Activated effector memory CD4-positive, alpha-beta T cell treated with Interleukin-2 at 50 U/mL for 16 hours (primary cell): ENCODE data around the gene ABLIM2.

Experiments
- DNase-seq: peaks from one replicate; pipeline ENCODE4 v3.0.0-alpha.2; 2020

ABLIM2 gene

DNA sequence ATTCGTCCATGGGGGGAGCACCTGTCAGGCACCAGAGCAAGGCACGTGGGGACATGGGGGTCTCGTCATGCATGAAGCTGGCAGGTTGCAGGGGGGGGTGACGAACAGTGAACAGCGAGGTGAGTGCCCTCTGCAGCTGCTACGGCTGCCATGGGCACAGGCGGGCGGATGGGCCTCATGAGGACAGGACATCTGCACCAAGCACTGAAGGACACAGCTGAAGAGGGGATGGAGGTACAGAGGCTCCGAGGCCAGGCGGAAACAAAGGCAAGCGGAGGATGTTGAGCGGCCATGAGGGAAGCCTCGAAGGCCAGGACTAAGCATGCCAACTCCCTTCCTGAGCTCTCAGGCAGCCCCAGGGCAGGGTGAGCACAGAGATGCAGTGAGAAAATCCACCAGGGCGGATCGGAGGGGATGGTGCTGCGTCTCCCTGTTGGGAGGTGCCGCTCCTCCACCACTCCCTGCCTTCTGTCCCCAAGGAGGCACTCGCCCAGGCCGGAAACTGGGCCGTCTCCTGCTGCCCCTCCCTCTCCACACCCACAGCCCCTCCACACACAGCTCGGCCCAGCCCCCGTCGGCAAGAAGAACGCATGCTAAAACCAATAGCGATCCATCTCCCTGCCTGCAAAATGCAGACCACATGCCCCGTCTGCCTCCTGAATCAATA is 24.6 kb downstream of the ABLIM2 start:
- DNase-seq, result no peak

DNA sequence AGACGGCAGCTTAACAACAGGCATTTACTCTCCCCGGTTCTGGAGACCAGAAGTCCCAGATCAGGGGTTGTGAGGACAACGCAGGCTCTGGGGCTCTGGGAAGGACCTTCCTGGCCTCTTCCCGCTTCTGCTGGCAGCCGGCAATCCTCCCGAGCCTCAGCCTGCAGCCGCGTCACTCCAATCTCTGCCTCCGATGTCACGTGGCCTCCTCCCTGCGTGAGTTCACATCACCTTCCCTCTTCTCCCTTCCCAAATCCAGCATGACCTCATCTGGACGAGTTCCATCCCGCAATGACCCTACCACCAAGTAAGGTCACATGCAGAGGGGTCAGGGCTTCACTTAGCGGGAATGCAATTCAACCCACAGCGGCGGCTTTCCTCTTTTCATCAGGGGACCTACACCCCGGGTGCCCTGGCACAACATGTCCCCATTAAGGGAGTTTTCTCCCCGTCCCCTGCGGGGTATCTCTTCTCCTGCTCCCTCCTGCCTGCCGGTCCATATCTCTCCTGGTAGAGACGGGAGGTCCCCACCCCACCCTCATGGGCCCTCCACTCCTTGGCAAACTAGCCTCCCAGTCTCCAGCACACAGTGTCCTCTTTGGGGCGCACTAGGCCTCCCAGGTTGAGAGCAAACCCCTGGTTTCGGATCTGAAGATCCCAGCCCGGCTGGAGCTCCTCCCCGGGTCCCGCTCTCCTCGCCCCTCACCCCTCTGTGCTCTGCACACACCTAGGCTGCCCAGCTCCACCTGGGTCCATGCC is 25.5 kb downstream of the ABLIM2 start:
- no peak for DNase-seq

DNA sequence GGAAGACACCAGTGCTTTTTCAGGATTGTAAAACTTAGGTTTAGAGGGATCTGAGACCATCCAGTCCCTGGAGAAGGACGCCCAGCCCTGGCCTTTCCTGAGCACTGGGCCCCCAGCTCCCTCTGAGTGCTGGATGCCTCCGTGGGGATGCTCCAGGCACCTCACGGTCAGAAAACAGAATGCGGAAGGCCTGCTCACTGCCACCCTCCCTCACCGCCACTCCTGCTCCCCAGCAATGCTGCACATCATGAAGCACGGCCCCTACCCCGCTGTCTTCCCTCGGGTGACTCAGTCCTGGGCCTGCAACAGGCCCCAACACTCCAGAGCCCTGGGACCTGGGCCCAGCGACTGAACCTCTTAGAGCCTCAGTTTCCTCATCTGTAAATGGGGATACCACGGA is 26.2 kb downstream of the ABLIM2 start:
- no peak for DNase-seq

DNA sequence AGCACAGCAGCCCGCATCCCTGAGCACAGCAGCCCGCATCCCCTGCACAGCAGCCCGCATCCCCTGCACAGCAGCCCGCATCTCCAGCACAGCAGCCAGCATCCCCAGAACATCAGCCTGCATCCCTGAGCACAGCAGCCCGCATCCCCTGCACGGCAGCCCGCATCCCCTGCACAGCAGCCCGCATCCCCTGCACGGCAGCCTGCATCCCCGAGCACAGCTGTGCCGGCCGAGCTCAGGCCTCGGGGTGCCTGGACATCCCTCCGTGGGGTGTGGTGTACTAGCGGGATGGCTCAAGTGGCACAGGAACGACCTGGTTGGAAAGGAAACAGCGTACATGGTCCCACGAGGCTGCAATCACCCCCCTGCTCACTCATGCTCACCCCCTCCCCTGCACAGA is 26.8 kb downstream of the ABLIM2 start:
- DNase-seq, result no peak

DNA sequence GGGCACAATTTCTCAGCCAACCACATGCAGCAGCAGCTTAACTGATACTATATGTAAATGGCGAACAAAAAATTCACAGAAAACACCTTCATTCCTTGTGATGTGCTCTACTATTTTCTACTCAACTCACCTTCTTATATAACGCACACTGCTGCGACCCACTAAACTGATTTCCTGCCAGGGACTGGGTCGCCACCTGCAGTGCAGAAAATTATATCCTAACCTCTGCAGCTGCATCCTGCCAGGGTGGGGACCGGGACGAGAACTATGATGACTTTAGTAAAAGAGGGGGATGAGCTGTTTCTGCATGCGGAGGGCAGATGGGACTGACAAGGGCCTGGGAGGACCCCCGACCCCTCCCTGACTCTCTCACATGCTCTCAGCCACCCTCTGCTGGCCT is 27.4 kb downstream of the ABLIM2 start:
- DNase-seq, result no peak

DNA sequence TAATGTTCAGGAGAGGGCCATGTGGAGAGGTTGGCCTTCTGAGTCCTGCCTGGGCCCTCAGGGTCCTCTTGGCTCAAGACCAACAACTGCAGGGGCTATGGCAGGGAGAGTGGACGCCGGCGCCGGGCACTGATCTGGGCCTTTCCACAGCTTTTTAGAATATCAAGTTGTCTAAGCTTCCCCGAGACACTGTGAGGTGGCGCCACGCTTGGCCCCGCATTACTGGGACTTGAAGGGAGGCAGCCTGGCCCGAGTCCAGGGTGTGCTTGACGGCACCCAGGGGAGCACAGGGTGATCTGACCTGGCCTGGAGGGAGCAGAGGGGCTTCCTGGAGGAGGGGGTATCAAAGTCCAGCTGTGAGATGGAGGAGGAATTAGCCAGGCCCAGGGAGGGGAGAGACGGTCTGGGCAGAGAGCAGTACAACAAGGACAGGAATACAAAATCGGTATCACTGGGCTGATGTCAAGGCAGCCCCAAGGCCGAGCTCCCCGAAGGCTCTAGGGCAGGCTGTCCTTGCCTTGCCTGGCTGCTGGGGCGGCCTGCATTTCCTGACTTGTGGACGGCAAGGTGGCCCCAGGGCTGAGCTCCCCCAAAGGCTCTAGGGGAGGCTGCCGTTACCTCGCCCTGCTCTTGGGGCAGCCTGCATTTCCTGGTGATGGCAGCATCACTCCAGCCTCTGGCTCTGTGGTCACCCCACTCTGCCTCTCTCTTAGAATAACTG is 28.1 kb downstream of the ABLIM2 start:
- DNase-seq, result no peak

DNA sequence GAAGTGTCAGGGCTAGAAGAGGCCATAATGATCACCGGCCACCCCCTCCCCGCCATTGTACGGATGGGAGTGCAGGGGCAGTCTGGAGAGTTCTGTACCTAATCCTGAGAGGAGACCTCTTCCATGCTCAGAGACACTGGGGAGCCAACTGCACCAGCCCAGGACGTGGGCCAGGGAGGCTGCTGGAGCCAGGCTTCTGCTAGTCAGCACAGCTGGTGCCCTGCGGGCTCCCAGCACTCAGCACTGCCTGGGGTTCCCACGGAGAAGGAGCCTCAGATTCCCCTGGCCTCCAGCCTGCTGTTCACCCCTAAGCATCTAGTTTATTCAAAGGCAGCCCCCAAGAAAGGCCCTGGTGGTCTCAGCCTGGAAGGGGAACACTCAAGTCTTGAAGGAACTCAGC is 28.8 kb downstream of the ABLIM2 start:
- no peak for DNase-seq

DNA sequence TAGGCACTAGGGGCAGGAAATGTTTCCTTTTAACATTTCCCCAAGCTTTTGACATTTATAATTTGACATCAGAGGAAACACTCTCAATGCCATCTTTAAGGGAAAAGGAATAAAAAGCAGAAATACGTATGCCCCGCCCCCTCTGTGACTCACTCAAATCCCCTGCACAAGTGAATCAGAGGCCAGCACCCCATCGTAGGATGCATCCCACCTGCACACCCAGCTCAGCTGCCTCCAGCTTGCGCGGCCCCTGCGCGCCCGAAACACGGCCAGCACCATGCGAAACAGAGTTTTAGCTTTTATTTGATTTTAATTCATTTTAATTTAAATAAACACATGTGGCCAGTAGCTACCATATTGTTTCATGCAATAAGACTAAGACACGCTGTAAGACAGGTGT is 29.5 kb downstream of the ABLIM2 start:
- no peak for DNase-seq

DNA sequence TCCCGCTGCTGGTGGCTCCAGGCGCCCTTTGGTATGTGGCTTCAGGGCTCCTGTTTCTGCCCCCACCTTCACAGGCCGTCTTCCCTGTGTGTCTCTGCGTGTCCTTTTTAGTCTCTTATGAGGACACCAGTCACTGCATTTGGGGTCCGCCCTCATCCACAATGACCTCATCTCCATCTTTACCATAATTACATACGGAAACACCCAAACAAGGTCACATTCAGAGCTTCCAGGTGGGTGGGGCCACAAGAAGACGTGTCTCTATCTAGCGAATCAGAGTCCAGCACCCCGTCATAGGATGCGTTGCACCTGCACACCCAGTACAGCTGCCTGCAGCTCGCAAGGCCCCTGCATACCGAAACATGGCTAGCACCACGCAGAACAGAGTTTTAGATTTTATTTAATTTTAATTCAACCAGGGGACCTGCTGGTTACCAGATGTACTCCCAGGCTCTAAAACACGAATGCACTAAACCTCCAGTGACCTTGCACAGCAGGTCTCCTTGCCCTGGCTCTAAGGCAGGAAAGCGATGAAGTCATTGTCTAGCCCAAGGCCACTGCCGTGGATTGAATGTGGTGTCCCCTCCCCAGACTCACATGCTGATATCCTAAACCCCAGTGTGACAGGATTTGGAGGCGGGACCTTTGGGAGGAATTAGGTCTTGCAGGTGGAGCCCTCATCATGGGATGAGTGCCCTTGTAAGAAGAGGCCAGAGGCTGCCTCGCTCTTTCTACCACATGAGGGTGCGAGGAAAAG is 30.3 kb downstream of the ABLIM2 start:
- DNase-seq, result no peak

DNA sequence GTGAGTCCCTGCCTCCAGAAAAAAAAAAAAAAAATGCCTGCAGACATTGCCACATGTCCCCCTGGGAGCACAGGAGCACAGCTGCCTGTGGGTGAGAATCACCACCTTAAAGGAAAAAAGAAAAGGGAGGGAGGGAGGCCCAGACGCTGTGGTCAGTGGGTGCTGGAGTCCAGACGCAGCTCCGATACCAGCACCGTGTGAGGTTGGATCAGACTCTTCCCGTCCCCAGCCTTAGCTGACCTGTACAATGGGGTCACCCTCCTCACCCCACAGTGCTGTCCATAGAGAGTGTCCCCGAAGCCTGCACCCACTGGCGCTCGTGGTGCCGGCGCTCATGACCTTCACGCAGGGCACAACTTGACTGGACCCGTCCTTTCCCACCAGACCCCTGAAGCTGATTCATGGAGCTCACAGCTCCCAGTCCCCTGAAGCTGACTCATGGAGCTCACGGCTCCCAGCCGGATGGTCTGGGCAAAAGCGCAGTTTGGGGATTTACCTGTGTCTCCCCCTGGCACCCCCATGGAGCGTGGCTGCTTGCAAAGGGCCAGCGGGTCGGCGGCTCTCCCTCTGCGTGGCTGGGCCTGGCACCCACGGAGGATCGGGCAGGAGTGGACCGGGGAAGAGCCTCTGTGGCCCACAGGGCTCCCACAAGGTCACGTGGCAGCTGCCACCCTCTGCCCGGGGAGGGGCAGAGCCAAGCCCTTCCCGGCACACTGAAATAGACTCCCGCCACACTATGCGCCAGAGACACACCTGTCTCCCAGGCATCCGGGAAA is 31.4 kb downstream of the ABLIM2 start:
- no peak for DNase-seq

DNA sequence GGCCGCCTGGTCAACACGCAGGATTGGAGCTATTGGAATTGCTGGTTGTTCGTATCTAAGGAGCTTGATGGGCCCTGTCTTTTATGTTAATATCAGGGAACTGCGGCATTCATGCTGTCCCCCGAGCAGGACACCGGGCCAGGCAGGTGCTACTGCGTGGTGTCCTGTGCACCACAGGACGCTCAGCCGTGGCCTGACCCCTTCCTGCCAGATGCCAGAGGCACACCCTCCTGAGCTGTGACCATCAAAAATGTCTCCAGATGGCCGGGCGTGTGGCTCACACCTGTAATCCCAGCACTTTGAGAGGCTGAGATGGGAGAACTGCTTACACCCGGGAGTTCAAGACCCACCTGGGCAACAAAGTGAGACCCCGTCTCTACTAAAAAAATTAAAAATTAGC is 32.1 kb downstream of the ABLIM2 start:
- no peak for DNase-seq

DNA sequence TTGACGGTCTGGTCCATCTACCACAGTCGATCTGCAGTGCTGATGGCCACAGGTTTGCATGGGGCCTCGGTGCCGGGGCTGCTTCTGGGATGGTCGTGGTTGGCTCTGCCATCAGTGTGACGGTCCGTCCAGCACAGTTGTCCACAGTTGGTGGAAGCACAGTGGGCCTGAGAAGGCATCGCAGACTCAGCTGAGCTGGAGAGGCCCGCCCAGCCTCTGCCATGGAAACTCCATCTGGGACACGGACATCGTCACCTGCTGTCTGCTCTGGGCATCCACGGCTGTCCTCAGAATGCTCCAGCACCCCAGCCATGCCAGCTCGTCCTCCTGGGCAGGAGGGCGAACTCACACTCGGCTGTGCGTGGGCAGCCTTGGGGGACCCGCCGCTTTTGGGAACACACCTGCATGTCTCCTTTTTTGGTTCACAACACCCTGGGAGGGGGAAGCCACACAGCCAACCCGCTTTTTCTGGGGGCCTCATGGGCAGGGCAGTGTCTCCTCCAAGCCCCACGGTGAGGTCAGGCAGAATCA is 33.0 kb downstream of the ABLIM2 start:
- no peak for DNase-seq

DNA sequence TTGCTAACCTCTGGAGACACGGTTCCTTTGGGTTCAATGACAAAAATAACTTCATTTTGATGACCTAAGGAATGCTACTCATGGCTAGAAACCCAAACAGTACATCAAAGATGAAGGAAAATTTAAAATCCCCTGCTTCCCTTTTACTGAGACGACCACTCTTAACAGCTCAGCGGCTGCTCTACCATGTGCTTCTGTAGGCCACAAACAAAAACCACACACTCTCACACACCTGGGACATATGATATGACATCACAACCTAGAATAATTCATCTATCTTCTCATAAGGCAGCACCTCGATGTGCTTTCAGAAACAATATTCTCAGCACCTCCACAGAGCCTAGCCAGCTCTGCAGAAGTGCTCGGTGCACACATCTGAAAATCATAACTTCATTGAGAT is 34.7 kb downstream of the ABLIM2 start:
- no peak for DNase-seq

DNA sequence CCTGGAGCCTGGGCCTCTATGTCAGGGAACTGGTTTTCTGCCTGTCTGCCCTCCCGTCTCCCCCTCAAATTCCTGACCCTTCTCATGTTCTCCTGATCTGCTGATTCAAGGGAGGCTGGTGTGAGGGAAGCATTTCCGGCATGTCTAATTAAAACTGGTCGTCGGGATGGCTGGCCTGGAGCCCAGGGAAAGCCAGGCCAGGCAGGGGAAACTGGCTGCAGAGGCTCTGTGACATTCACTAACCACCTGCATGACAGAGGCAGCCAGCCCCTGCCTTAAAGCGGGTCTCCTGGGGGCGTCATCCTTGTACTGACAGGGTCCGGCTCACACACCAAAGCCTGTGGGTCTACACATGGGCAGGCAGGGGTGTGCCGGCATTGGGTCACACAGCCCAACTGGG is 35.2 kb downstream of the ABLIM2 start:
- DNase-seq, result no peak

DNA sequence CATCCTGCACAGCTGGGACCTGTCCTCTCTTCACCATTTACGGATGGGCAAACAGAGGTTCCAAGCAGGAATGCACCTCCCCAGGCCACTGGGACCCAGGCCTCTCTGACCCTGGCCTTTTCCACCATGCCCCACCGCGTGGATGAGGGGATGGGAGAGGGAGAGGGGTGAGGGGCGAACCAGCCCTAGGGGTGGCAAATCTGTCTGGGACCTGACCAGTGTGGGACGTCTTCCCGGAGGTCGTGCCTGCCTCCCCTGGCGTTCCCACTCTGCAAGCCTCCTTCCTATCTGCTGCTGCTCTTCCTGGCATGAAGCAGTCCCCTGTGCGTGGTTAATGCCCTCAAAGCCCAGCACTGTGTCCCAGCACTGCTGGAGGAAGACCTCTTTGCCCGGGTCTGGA is 35.9 kb downstream of the ABLIM2 start:
- no peak for DNase-seq

DNA sequence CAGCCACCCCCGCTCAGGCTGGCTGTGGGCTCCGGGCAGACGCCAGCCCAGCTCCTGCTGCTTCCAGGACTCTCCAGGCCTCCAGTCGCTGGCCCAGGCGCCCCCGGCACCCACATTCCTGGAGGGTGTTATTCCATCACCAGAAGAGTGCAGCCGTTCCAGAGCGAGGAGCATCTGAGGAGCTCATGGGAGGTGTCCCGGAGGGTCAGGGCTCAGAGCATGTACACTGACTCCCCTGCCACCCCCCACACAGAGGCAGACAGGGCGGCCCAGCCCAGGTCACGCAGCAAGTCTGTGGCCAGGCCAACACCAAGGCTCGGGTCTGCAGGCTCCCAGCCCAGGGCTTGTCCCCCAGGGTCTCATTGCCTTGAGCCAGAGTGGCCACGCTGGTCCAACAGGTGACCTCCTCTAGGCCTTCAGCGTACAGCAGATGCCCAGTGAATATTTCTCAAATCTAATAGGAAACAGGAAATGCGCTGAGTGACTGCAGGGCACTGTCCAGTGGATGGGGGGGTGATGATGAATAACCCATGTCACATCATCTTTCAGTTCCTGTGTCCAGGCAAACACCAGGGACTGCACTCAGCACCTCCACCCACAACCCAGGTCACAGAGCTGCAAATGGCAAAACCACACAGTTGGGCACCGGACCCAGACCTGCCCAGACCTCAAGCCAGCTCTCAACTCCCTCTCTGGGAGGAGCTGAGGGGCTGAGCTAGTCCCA is 37.2 kb downstream of the ABLIM2 start:
- DNase-seq, result no peak

DNA sequence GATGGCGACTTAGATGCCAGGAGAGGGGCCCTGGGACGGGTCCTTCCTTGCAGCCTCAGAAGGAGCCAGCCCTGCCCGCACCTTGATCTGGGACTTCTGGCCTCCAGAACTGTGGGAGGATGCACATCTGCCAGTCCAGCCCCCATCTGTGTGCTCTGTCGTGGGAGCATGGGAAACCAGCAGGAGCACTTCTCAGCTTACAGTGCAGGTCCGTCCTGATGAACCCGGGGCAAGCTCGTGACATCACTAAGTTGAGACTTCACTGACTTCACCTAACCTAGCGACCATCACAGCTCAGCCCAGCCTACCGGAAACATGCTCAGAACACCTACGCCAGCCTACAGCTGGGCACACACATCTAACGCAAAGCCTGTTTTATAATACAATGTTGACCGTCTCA is 38.1 kb downstream of the ABLIM2 start:
- DNase-seq, result no peak

DNA sequence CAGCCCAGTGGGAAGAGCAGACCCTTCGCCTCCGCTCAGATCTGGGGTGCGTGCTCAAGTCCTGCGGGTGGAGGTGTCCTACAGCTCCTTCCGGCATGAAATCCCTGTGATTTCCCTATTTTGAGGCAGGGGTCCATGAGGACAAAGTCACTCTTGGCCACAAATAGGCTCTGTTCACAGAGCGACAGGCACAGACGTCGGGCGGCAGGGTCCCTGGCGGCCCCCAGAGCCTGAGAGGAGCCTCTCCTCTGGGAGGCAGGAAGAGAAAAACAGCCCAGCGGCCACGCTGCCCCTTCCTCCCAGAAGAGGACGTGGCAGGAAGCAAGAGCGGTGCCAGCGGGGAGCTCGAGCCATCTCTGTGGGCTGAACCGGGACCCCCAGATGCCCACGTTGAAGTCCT is 38.7 kb downstream of the ABLIM2 start:
- DNase-seq, result no peak

DNA sequence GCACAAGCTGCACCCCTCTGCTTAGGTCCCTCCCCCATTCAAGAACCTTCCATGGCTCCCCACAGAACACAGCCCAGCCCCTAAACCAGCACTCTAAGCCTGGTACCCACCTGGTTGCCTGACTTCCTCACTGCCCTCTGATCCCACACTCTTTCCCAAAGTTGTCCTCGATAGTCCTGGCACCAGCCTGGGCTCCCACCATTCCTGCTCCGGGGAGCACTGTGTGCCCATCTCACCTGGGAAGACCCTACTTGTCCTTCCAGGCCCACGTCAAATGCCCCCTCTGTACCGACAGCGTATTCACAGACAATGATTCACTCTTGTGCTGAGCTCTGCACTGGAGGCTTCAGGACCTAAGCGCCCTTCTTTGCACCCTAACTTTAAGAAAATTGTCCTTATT is 40.1 kb downstream of the ABLIM2 start:
- no peak for DNase-seq

DNA sequence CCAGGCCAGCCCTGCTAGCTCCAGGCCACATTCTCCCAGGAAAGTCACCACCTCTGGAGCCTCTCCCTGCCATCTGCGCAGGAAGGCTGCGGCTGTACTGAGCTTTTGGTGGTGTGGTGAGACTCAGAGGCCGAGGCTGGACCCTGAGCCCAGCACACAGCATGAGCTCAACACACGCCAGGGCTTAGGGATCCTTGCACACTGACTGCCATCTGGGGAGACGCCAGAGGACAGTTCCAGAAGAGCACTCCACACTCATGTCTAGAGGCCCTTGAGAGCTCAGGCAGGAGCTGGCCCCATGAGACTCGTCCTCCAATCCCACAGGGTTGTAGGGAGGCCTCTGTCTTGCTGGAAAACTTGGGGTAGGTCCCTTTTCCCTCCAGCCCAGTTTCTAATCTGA is 40.6 kb downstream of the ABLIM2 start:
- DNase-seq, result no peak

DNA sequence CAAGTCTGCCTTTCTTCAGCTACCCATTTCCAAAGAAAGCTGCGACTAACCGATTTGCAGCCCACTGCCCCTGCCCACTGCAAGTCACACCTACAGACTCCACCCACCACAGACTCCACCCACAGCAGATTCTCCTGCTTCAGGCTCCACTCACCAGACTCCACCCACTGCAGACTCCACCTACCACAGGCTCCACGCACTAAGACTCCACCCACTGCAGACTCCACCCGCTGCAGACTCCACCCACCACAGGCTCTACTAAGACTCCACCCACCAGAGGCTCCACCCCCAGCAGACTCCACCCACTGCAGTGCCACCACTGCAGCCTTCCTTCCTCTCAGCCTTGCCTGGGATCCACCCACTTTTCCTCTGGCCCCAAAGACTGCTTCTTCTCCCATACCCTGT is 41.3 kb downstream of the ABLIM2 start:
- no peak for DNase-seq

DNA sequence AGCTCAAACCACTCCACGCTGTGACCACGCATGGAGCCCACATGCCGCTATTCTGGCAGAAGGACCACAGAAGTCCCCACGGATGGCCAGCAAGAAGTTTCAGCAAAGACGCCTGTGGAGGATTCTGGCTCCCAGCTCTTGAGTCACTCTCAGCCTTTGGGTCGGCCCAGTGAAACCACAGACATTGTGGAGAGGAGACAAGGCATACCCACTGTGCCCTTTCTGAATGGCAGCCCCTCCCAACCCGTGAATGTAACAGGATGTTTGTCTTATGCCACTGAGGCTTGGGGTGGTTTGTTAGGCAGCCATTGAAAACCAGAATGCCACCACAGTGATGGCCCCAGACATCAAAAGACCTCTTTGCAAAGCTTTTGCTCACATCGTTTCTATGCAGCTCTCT is 42.7 kb downstream of the ABLIM2 start:
- DNase-seq, result no peak
